Erythroblast (primary cell): Measurements from ENCODE around the gene EVI5.
A peak's percentile ranks its signal among the peaks of the same experiment; 100 is the strongest.

Experiments
- DNase-seq, 2 experiments: peaks; one replicate each; lab custom pipeline; 2025; lab: John Stamatoyannopoulos, UW
- GATA1 ChIP-seq: IDR thresholded peaks from 2 replicates; pipeline ENCODE4 v1.6.1; 2011; ENCODE audit warnings: low read depth, mild to moderate bottlenecking, control low read depth, low read length, moderate library complexity
- POLR2A ChIP-seq: IDR thresholded peaks from 2 replicates; pipeline ENCODE4 v1.6.1; 2011; ENCODE audit warnings: mild to moderate bottlenecking, low read length

The EVI5 gene

GRCh38 chr1:92484472-92485380, 300.2 kb downstream of the EVI5 start:
- DNase-seq, result peak in 1 of 2 experiments; percentile 27
- TF ChIP-seq GATA1 (no peak), POLR2A (no peak)

- no peak for DNase-seq
- TF ChIP-seq GATA1 (no peak), POLR2A (no peak)
These were observed 301.1 kb downstream of the EVI5 start for GRCh38 chr1:92483610-92484471.

DNA sequence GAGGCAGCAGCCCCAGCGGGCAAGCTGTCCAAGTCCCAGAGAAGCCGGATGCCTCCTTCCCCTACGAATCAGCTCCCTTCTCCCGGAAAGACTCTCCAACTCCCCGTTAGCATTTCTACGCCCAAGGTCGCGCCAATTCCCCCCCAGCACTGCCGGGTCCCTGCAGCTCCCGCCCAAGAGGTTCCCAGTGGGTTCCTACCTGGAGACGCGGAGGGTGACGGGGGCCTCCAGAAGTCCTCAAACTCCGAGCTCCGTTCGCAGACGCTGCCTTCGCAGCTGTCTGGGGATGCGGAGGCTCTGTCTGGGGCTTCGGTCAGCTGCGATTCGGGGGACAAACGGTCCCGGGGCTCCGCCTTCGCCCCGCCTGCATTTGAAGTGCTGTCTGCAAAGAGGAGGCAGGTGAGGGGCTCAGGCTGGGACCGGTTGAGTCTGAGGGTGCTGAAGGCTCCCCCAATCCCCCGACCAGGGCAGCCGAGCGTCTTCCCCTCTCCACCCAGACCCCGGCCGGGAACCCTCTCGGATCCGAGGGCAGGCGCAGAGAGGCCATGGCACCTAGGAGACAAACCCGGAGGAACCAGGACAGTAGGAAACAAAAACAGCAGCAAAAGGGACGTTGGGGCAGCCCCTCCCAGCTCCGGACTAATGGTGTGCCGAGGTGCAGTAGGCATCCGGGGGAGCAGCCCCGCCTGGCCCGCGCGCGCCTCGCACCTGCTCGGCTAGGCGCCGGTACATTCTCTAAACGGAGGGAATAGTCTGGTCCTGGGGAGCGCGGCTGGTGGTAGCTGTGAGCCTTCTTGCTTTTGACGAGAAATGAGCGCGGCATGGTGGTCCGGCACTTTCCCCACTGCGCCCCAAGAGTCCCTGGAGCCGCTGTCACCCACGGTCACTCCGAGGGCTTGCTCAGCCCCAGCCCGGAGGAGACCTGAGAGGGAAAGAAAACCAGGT, 302.0 kb downstream of the EVI5 start:
- no peak for DNase-seq
- TF ChIP-seq POLR2A (no peak), GATA1 (no peak)

GRCh38 chr1:92481971-92482664, 302.8 kb downstream of the EVI5 start:
- DNase-seq, result no peak
- TF ChIP-seq POLR2A (no peak), GATA1 (no peak)

DNA sequence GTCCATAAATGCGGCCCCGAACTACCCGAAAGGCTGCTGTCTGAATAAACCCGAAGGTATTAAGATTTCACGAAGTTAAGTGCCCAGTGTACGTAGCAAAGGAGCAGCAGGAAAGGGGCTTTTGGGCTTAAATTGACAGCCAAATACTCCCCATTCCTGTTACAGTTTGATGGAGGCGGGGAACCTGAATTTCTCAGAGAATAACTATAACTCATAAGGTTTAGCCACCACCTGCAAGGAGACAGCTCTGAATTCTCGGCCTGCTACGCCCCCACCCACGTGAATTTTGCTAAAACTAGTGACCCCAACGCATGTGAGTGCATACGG, 303.3 kb downstream of the EVI5 start:
- TF ChIP-seq GATA1 (no peak), POLR2A (no peak)
- no peak for DNase-seq

GRCh38 chr1:92480813-92481598, 303.9 kb downstream of the EVI5 start:
- DNase-seq, result no peak
- TF ChIP-seq POLR2A, result no peak
- no peak for TF ChIP-seq GATA1

- no peak for TF ChIP-seq GATA1
- TF ChIP-seq POLR2A, result no peak
- no peak for DNase-seq
These were observed 304.6 kb downstream of the EVI5 start for GRCh38 chr1:92480200-92480812.

DNA sequence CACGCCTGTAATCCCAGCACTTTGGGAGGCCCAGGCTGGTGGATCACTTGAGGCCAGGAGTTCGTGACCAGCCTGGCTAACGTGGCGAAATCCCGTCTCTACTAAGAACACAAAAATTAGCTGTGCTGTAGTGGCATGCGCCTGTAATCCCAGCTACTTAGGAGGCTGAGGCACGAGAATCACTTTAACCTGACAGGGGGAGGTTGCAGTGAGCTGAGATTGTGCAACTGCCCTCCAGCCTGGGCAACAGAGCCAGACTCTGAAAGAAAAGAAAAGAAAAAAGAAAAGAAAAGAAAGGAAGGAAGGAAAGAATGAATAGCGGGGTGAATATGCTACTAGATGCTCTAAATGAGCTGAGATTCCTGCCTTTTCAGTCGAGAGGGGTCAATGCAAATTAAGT, 305.3 kb downstream of the EVI5 start:
- DNase-seq, result no peak
- TF ChIP-seq GATA1 (no peak), POLR2A (no peak)

DNA sequence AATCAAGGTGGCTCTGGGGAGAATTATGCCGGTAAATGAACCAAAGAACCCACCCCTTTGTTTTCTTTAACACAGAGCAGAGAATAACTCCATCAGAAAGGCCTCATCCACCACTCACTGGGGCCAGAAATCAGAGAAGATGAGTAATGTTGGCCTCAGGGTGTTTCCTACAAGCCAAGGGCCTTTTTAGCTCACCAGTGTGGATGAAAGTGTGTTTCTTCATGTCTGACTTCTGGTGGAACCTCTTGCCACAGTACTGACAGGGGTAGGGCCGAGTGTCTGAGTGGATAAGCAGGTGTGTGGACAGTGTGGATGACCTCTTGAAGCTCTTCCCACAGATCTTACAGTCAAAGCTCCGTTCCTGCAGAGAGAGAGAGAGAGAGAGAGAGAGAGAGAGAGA, 306.5 kb downstream of the EVI5 start:
- no peak for DNase-seq
- no peak for TF ChIP-seq POLR2A
- TF ChIP-seq GATA1, result no peak

GRCh38 chr1:92476071-92476631, 308.8 kb downstream of the EVI5 start:
- no peak for TF ChIP-seq GATA1
- no peak for DNase-seq

DNA sequence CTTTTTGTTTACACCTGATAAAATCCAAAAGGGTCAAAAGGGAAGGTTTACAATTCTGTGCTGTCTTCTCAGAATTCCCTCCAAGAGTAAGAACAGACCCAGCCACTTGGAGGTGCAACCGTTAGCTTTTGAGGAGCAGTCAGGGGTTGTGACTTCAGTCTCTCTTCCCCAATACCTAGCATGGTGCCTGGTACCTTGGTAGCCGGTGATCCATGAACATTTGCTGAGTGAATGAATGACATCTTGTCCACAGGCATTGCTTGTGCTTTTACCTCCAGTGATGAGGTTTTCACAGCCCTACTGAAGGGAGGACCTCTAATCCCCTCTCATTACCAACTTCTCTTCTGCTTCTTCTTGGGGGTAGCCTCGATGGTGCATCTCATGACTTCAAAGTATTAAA, 309.9 kb downstream of the EVI5 start:
- DNase-seq, result no peak
- no peak for TF ChIP-seq POLR2A
